SU-DHL-6 (cell line): ENCODE measurements around the gene KIFC3.

Experiments used
- EZH2phosphoT487 ChIP-seq: fragments of 200-600 bp; sonication (generic), shearing (Covaris generic); conservative IDR thresholded peaks from 2 replicates; pipeline ENCODE4 v1.6.1; 2018; ENCODE audit warnings: mild to moderate bottlenecking, antibody characterized with exemption, low read length, moderate library complexity, mixed read lengths
- TF ChIP-seq, protein P1 (sequence below): fragments of 200-600 bp; sonication (generic); IDR thresholded peaks from one replicate; pipeline ENCODE4 v1.5.1; 2017; ENCODE audit warnings: antibody characterized with exemption, mild to moderate bottlenecking, low read length, moderate library complexity; ENCODE audit not compliant: insufficient read depth, poor library complexity, severe bottlenecking

DNA sequence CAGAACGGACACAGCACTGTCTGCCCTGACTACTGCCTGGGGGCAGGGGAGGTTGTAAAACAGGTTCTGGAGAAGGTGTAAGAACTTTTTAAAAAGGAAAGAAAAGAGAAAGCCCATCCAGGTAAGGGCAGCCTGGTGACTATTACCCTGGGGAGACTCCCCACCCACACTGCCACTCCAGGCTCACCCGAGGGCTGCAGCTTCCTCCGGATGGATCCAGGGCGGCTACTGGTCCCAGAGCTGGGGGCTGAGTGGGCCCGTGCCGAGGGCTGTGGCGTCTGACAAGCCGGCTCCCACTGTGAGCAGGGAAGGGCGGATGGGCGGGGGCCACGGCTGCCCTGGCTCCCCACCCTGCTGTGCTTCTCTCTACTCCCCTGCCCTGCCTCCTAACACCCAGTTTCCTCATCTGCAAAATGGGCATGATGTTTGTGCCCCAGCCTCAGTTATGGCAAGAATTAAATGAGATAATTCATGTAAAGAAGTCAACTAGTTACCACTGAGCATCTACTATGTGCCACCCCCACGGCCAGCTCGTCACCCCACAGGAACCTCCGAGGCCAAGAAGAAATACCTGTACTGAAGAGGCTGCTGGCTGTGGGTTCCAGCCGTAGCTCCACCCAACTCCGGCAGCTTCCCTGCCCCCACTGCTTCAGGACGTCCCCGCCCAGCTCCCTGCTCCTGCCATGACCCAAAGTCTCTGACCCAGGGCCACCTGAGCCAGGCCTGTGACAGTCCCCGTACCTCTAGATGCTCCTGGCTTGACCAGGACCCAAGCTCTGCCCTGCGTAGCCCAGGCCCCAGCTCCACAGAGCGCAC, 42.5 kb downstream of the KIFC3 start:
- TF ChIP-seq, protein P1, sequence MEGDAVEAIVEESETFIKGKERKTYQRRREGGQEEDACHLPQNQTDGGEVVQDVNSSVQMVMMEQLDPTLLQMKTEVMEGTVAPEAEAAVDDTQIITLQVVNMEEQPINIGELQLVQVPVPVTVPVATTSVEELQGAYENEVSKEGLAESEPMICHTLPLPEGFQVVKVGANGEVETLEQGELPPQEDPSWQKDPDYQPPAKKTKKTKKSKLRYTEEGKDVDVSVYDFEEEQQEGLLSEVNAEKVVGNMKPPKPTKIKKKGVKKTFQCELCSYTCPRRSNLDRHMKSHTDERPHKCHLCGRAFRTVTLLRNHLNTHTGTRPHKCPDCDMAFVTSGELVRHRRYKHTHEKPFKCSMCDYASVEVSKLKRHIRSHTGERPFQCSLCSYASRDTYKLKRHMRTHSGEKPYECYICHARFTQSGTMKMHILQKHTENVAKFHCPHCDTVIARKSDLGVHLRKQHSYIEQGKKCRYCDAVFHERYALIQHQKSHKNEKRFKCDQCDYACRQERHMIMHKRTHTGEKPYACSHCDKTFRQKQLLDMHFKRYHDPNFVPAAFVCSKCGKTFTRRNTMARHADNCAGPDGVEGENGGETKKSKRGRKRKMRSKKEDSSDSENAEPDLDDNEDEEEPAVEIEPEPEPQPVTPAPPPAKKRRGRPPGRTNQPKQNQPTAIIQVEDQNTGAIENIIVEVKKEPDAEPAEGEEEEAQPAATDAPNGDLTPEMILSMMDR = no peak
- no peak for TF ChIP-seq EZH2phosphoT487
